Measurements from ENCODE around the gene ADGRA3. TPM values are rescaled to one million over a fixed set of nuclear protein-coding genes. Genes with fewer than 3 reads are reported as not detected.
A peak's percentile ranks its signal among the peaks of the same experiment; 100 is the strongest.

Gene ADGRA3
- total and polyA plus RNA-seq, 2 experiments from 2014 or later: 16.2 to 73.9 TPM

GRCh38 chr4:22444813-22445212, 71.1 kb downstream of the ADGRA3 start:
- Mint-ChIP-seq H3K4me3 (no peak overlapping the region), H3K27me3 (ENCODE audit: insufficient read depth, low read depth, poor library complexity) (peaks cover 2% of the 10 kb centered on the region), H3K9me3 (no peaks in the 10 kb centered on the region), H3K27ac (peak overlapping the region; percentile 20; the same call in 1 of the 2 replicates), H3K4me1 (no peaks in the 10 kb centered on the region), H3K36me3 (ENCODE audit: low read depth) (peaks cover 55% of the 10 kb centered on the region)
- no peak overlapping the region for H3K4me3 ChIP-seq
- H3K27ac ChIP-seq (ENCODE audit: low read depth): no peak overlapping the region
- no peak for TF ChIP-seq STAT1 (IDR thresholded peaks at IDR 0.05; ENCODE audit: unreplicated experiment)
- DNase-seq (ENCODE audit: low spot score) (no peak), ATAC-seq (no peak)
- H3K4me2 ChIP-seq: no peak overlapping the region
- no peaks in the 10 kb centered on the region for H3K9me2 ChIP-seq (ENCODE audit: insufficient read depth)
- H3K27me3 ChIP-seq (ENCODE audit: insufficient read depth): no peaks in the 10 kb centered on the region
- H4K20me1 ChIP-seq (replicated peaks; ENCODE audit: insufficient read depth): peaks cover 8% of the 10 kb centered on the region; the same call in 1 of the 2 replicates
- H3F3A ChIP-seq (replicated peaks; ENCODE audit: low read depth): no peaks in the 10 kb centered on the region
- H2AFZ ChIP-seq: no peak overlapping the region
- H3K36me3 ChIP-seq (ENCODE audit: insufficient read depth): peaks cover 16% of the 10 kb centered on the region; the same call in 1 of the 2 replicates
- H3K79me2 ChIP-seq (replicated peaks; ENCODE audit: insufficient read depth): no peaks in the 10 kb centered on the region
- no peaks in the 10 kb centered on the region for H3K4me1 ChIP-seq (ENCODE audit: insufficient read depth)

- no peak overlapping the region for H2AFZ ChIP-seq
- Mint-ChIP-seq H3K4me1 (no peaks in the 10 kb centered on the region), H3K27ac (no peak overlapping the region), H3K4me3 (no peak overlapping the region), H3K27me3 (ENCODE audit: insufficient read depth, low read depth, poor library complexity) (peaks cover 2% of the 10 kb centered on the region), H3K9me3 (no peaks in the 10 kb centered on the region), H3K36me3 (ENCODE audit: low read depth) (peaks cover 49% of the 10 kb centered on the region)
- no peak for TF ChIP-seq REST (IDR thresholded peaks at IDR 0.05; ENCODE audit: unreplicated experiment)
- H4K20me1 ChIP-seq (replicated peaks; ENCODE audit: insufficient read depth): no peaks in the 10 kb centered on the region
- H3K27ac ChIP-seq (ENCODE audit: low read depth): no peak overlapping the region
- H3K27me3 ChIP-seq (ENCODE audit: insufficient read depth): no peaks in the 10 kb centered on the region
- H3K4me2 ChIP-seq: no peak overlapping the region
- DNase-seq (ENCODE audit: low spot score) (no peak), ATAC-seq (no peak)
- no peaks in the 10 kb centered on the region for H3K4me1 ChIP-seq (ENCODE audit: insufficient read depth)
- no peaks in the 10 kb centered on the region for H3F3A ChIP-seq (replicated peaks; ENCODE audit: low read depth)
- peaks cover 13% of the 10 kb centered on the region; the same call in 1 of the 2 replicates for H3K36me3 ChIP-seq (ENCODE audit: insufficient read depth)
- no peaks in the 10 kb centered on the region for H3K9me2 ChIP-seq (ENCODE audit: insufficient read depth)
- H3K79me2 ChIP-seq (replicated peaks; ENCODE audit: insufficient read depth): no peaks in the 10 kb centered on the region
- no peak overlapping the region for H3K4me3 ChIP-seq
These were observed 72.9 kb downstream of the ADGRA3 start for GRCh38 chr4:22442956-22443355.

- H4K20me1 ChIP-seq (replicated peaks; ENCODE audit: insufficient read depth): no peaks in the 10 kb centered on the region; the same call in 1 of the 2 replicates
- no peaks in the 10 kb centered on the region for H3K27me3 Mint-ChIP-seq (ENCODE audit: insufficient read depth, low read depth, poor library complexity)
- ATAC-seq (no peak), DNase-seq (ENCODE audit: low spot score) (no peak)
- H3K9me2 ChIP-seq (ENCODE audit: insufficient read depth): no peaks in the 10 kb centered on the region
- H3K27me3 ChIP-seq (ENCODE audit: insufficient read depth): no peaks in the 10 kb centered on the region
- H3K27ac ChIP-seq (ENCODE audit: low read depth): no peak overlapping the region
- peaks cover 5% of the 10 kb centered on the region; the same call in 2 of the 3 replicates for H3K4me1 Mint-ChIP-seq
- no peaks in the 10 kb centered on the region for H3K9me3 Mint-ChIP-seq
- no peak overlapping the region for H3K4me2 ChIP-seq
- no peak overlapping the region for H2AFZ ChIP-seq
- H3K36me3 ChIP-seq (ENCODE audit: insufficient read depth): peaks cover 13% of the 10 kb centered on the region; the same call in 1 of the 2 replicates
- H3K4me3 ChIP-seq: no peak overlapping the region
- no peak overlapping the region for H3K4me3 Mint-ChIP-seq
- peaks cover 42% of the 10 kb centered on the region for H3K36me3 Mint-ChIP-seq (ENCODE audit: low read depth)
- H3F3A ChIP-seq (replicated peaks; ENCODE audit: low read depth): no peaks in the 10 kb centered on the region
- no peaks in the 10 kb centered on the region for H3K79me2 ChIP-seq (replicated peaks; ENCODE audit: insufficient read depth)
- H3K27ac Mint-ChIP-seq: no peak overlapping the region; the same call in 1 of the 2 replicates
- H3K4me1 ChIP-seq (ENCODE audit: insufficient read depth): peaks cover under 1% of the 10 kb centered on the region; the same call in 1 of the 2 replicates
- TF ChIP-seq EZH2 (IDR thresholded peaks at IDR 0.05; ENCODE audit: low read depth, unreplicated experiment): no peak
- TF ChIP-seq ETS1 (IDR thresholded peaks at IDR 0.05): no peak
- no peak for TF ChIP-seq POLR2AphosphoS5 (IDR thresholded peaks at IDR 0.05; ENCODE audit: low read depth)
- no peak for TF ChIP-seq ZNF114 (CRISPR knock-in tag; IDR thresholded peaks at IDR 0.05)
These were observed 74.9 kb downstream of the ADGRA3 start for GRCh38 chr4:22440999-22441398.

Measured in GM23338 (cell line).